ENCODE results near the gene RHCE.
A peak's percentile ranks its signal among the peaks of the same experiment; 100 is the strongest.
"Not testable (repeated sequence)": the region's sequence is repeated elsewhere in the genome, so short reads cannot be mapped to it uniquely, and the experiment has no call there.

Gene RHCE

DNA sequence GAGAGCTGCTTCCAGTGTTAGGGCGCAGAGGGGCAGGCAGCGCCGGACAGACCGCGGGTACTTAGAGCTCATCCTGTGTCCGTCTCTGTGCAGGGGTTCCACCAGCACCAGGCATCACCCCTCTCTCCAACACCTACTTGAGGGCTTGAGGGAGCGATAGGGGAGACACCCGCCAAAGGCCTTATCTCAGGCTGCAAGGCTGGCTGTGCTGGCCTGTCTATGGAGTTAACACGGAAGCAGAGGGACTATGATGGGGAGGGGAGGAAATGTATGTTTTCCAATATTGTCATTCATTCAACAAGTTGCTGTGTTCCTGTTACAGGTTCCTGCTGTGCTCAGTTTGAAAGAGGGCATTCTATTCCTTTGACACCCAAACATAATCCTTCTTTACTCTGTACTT lies at the start of gene RHCE:
Gene RHCE (minus strand): TSS at position 111 of the 400 bp plus-strand sequence. CDS start 39 bp downstream, at position 72.
- not testable (repeated sequence) for DNase-seq

DNA sequence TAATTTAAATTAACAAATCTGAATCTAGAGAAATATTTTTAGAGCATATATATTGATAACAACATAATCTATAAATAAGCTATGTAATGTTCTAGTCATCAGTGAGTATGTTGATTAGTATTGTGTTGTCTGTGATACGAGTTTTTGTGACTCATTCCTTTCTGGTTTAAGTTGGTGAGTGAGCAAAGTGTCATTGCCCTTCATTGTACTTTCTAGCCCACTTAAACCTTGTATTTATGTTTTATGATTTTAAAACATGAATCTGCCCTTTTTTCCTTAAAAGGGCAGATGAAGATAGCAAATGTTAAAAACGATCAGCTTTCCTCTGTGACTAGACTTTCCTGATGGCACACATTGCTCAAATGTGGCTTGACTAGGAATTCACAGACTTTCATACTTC lies 48.6 kb upstream of the RHCE start:
- no peak for DNase-seq

DNA sequence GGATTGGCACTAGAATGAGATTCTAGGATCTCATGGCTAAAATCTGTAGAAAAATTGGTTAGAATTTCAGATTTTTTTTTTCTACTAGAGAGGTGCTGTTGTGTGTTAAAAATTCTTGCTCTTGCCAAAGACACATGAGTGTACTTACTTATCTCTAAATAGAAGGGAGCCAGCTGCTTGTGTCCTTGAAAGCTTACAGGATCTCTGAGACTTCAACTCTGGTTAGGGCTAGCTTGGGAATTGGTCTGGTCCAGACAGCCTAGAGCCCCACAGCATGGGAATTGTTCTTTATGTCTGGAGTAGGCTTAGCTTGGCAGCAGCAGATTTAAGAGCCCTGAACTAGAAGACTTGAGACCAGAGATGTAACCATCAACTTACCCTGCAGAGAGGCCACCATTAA lies 47.4 kb upstream of the RHCE start:
- DNase-seq, result no peak

DNA sequence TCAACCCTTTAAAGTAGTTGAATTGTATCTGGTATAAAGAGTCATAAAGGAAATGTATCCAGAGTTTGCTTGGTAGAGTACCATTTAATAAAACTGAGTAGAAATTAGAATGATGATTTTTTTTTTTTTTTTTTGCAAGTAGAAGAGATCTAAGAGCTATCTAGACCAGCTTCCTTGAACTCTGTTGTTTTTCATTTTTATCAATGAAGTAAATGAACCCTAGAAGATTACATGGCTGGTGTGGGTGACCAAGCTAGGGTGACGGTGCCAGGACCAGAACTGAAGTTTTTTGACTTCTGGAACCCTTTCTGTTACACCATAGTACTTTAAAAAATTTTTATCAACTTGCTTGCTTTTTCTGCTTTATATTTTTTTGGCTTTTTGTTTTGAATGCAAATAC lies 47.0 kb upstream of the RHCE start:
- no peak for DNase-seq

DNA sequence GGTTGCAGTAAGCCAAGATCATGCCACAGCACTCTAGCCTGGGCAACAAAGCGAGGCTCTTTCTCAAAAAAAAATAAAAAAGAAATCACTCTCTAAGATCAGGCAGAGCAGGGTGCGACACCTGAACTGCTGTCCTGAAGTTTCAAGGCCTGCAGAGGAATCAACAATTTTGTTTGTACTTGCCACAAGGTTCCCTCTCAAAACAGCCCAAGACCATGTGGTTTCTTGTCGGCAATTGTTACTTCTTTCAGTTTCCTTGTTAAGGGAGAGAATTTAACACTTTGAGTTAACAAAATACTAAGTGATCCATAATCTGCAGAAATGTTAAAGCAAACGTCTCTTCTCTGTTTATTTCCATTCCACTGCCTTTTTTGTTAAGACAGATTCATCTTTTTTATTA lies 46.6 kb upstream of the RHCE start:
- no peak for DNase-seq

DNA sequence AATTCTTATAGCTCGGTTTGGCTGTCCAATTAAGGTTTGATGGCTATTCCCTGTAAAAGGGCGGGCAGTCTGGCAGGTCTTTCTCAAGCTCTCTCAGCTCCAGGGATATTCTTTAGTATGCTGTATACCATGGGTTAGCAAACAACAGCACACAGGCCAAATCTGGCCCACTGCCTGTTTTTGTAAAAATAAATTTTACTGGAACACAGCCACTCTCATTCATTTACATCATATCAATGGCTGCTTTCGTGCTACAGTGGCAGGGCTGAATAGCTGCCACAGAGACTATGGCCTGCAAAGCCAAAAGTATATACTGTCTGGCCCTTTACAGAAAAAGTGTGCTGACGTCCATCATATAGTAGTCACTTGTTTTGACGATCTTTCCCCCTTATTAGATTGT lies 42.1 kb upstream of the RHCE start:
- no peak for DNase-seq

DNA sequence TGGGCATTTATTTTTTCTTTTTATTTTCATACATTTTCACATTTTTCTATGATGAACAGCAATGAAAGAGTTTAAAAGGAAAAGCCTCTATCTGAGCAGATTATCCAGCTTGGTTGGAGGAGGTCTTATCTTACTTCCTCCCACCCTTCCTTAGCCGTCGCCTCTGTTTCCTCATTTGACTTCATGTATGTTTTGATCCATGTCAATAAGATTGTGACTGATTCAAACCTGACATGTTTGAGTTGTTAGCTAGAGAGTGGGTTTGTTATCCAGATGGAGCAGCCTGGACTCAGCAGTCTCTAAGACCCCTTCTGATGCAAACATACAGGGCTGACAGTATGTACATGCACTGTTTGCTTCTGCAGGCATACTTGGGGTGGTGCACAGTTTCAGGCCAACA lies 41.2 kb upstream of the RHCE start:
- DNase-seq, result no peak

DNA sequence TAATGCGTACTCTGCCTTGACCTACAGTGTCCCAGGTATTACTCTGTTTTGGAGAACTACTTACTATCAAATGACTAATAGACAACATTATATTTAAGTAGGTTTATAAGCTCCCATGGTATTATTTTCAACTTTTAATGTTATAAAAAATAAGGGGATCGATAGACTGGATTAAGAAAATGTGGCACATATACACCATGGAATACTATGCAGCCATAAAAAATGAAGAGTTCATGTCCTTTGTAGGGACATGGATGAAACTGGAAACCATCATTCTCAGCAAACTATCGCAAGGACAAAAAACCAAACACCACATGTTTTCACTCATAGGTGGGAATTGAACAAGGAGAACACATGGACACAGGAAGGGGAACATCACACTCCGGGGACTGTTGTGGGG lies 40.2 kb upstream of the RHCE start:
- DNase-seq, result not testable (repeated sequence)

DNA sequence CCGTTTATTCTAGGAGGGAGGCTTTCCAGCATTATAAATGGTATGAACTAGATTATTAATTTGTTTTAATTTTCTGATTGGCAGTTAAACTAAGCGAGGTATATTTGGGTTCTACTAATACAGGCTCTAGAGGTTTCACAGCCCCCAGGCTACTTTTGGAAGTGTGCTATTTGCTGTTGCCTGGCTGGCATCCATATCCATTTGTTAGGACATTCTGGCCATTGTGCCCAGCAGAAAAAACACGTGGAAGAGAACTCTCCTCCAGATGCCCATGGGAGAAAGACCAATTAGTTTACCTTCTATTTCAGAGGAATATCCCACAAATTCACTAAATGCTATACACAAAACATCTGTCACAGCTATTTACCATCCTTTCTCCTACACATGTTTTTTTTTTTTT lies 39.4 kb upstream of the RHCE start:
- no peak for DNase-seq

DNA sequence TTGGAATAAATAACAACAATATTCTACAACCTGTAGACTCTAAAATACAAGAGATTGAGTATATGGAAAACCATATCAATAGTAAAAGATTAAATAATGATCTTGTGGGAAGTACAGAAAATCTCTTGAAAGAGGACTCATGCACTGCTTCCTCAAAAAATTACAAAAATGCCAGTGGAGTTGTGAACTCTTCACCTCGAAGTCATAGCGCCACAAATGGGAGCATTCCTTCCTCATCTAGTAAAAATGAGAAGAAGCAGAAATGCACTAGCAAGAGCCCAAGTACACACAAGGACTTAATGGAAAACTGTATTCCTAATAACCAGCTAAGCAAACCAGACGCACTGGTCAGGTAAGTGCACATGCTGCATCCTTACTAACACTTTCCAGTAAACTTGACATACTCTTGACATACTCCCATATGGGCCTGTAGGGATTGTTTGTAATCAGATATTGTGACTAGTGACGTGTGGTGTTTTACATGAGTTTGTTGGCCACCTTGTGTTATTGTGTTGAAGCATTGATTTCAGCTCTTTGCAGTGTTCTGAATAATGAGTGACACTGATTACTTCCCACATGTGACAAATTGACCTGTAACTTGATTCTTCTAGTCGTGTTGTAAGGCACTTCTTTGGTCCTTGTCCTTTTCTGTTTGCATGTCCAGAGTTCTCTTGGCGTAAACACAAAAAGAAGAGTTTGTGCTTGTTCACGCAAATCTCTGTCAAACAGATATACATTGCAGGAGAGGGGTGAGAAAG lies 38.1 kb upstream of the RHCE start:
- DNase-seq, result no peak

DNA sequence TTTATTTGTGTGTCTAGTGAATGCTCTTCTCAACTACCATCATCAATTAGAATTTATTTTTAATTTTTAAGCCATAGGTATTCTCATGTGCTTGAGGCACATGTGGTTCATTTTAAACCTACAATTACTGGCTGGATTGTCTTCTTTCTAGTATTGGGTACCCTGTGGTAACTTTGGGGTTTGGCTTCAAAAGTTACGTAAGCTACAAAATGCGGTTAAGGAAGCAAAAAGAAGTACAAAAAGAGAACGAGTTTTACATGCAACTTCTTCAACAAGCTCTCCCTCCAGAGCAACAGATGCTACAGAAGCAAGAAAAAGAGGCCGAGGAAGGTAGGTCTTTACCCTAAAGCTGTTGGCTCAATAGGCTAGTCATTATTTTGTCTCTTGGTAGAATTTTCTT lies 35.9 kb upstream of the RHCE start:
- no peak for DNase-seq

DNA sequence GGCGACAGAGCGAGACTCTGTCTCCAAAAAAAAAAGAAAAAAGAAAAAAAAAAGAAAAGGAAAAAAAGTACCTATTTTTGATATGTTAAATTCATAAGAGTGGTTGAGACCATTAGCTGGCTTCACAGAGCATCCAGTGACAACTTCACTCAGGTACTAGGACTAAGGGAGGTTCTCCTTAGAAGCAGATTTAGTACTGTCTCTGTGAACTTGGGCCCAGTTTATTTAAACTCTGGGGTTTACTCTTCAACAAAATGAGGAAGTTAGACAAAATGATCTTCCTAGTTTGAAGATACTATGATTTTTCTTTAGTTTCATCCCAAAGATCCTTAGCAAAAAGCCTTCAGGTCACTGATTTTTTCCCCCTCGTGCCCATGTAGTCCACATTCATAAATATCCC lies 31.3 kb upstream of the RHCE start:
- no peak for DNase-seq

DNA sequence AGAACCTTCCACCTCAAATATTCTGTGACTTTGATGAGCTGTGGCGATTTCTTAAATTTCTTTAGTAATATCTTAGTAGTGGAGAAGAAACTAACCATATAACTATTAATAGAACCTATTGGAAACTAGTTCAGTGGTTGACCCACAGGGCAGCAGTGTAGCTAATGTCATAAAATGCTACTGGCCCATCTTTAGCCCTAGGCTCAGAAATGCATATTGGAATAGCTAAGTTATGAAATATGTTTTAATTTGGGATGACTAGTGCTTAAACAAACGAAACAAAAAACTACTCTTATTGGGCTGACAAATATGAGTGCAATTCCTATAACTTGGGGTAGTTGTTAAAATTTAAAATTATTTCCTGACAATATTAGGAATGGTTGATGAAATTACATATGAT lies 30.3 kb upstream of the RHCE start:
- DNase-seq, result no peak

DNA sequence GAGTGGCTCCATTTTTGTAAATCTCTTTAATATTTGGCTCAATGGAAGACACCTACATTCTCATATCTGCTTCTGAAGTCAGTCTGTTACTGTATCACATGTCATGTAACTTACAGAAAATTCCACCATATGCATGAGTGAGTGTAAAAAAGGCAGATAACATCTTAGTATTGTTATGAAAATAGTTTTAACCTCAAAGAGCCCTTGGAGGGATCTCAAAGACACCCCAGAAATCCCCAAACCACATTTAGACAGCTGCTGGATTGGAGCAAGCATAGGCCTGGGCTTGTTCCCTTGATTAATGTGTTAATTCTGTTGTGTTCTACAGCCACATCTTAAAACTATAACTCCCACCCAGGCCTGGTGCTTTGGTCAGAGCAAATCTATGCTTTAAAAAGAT lies 26.9 kb upstream of the RHCE start:
- DNase-seq, result no peak

DNA sequence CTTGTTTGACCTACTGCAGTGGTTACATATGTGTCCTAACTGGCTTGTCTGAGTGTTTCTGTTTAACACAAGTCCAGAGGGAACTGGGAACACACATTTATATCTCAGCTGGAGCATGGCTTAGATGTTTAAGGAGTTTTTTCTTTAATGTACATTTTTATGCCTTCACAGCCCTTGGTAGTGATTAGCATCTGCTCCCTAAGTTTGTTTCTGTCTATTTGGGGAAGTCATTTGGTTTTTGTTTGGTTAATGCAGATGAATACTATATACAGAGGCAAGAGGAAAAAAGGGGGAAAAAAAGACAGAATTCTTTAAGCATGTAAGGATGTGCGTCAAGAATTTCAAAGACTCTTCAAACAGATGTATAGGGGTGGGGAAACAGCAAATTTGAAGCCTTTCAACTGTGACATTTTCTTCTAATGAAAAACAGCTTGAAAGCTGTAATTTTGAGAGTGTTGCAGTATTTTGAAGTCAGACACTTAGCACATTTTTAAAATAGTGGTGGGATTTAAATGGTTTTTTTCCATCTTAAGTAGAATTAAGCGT lies 25.4 kb upstream of the RHCE start:
- no peak for DNase-seq

DNA sequence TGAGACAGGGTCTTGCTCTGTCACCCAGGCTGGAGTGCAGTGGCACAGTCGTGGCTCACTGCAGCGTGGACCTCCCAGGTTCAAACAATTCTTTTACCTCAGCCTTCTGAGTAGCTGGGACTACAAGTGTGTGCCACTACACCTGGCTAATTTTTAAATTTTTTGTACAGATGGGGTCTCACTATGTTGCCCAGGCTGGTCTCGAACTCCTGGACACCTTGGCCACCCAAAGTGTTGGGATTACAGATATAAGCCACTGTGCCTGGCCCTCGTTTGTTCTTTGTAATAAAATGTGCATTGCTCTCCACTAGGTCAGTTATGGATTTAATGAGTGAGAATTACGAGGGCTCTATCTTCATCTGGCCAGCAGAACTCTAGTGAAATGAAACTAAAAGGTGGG lies 24.0 kb upstream of the RHCE start:
- DNase-seq, result not testable (repeated sequence)

DNA sequence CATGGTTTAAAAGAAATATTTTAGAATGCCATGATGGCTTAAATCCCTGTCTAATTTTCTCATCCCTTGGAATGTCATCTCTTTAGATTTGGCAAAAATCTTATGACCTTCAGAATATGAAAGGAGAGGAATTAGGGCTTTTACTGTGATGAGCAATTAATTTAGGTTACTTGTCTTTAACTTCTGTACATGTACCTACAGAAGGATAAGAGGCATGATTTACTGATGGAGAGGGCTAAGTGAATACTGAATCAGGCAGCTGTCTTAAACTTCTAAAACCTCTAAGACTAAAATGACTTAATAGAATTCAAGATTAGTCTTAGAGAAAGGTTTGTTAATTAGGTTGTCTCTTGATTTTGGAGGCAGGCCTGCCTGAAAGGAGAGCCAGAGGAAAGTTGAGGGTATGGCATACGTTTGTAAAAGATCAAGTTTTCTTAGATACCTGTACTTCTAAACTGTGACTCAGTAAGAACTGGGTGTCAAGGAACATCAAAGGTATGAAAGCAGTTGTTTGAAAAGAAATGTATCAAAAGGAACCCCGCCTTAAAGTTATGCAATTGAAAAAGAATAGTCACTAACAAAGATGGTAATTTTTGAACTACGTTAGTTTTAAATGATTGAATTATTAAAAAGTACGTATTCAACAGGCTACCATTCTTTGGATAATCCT lies 22.5 kb upstream of the RHCE start:
- DNase-seq, result no peak

DNA sequence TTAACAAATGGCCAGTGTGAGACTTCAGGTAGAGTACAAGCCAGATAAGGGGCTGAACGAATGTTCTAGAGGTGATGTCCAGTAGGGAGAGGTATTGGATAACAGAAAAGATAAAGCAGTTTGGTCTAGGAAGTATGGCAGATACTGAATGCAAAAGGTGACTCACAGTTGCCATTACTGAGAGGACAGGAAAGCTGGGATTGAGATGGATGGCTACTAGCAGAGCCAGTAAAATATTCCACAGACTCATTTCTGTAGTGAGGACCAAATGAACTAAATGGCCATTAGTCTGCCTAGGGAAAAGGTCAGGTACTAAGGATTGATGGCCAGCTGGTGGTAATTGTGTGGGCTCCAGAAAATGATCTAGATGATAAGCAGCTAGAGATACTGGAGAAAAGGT lies 21.6 kb upstream of the RHCE start:
- DNase-seq, result no peak

DNA sequence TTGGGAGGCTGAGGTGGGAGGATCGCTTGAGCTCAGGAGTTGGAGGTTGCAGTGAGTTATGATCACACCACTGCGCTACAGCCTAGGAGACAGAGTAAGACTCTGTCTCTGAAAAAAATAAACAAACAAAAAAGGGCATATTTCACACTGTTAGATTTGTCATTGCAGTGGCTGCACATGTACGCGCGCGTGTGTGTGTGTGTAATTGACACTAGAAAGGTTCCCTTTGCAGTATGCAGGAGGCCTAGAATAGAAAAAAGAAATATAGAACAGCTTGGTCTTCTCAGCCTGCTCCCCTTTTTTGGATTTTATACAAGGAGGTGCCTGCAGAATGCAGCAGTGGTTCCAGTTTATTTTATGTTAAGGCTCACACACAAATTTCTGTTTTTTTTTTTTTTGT lies 18.7 kb upstream of the RHCE start:
- DNase-seq, result no peak

DNA sequence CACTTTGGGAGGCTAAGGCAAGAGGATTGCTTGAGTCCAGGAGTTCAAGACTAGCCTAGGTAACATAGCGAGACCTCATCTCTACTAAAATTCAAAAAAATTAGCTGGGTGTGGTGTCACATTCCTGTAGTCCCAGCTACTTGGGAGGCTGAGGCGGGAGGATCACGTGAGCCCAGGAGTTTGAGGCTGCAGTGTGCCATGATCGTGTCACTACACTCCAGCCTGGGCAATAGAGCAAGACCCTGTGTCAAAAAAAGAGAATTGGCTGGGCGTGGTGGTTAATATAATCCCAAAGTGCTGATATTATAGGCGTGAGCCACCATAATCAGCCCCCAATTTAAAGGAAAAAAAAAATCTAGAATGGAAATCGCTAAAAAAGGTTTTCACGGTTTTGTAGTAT lies 17.0 kb upstream of the RHCE start:
- no peak for DNase-seq

DNA sequence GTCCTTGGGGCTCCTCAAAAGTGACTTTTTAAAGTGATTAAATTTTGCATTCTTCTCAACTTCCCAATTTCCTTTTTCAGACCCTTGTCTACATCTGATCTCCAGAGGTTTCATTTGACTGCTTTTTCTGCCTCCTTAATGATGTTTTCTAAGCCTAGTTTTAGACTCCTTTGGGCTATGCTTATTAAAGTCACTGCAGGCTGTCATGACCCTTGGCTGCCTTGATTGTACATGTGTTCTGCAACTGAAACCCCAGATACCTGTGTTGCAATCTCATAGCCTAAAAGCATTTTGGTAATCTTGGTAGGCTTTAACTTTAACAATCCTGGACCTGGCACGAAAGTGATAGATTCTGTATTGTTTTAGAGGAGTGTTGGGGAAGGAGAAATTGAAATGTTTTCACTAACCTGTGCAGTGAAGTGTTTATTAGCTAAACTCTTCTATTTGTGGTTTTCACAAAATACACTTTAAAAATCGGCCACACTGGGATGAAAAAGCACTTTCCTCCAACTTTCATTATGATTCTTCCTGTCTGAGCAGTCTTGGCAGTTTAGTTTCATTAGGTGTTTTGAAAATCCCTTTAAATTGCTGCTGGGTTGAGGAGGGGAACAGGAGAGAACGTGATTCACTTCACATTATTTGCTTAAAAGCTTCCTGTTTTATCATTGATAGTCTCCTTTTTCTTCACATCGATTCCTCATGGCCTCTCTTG lies 14.9 kb upstream of the RHCE start:
- DNase-seq, result peak; percentile 18

DNA sequence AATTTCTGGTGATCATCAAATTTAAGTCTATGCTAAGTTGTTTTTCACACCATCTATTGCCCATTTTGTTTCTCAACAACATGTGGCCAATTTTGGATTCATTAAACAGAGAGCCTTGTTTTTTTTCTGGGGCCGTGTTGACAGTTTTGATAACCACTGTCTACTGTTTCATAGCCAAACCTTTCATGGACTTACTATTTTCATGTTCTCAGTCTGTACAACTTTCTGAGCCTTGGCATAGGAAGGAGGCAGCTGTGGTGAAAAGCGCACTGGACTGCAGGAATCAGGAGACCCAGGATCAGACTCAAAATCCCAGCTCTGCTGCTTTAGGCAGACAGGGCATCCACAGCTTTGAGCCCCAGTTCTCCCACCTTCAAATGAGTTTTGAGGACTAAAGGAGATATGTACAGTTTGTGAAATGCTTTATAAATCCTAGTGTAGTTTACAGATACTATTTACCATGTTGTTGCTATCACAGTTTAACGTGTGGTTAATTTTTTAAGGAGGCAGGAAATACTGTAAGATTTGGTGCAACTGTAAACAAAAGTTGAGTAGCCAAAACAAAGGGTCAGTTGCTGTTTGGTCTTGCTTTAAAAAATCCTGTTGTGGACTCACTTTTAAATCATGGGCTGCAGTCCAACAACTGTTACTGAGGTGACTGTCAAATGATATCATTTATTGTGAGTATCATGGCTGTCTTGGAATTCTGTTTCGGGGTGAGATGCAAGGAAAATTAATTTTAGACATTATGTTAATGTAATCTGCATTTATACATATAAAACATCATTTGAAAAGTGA lies 13.0 kb upstream of the RHCE start:
- DNase-seq, result no peak

Measured in RPMI8226 (cell line).